Gastroesophageal sphincter (tissue), 4 donors: ENCODE measurements around the gene CNNM3. TPM values are rescaled to one million over a fixed set of nuclear protein-coding genes. Genes with fewer than 3 reads are reported as not detected.
A peak's percentile ranks its signal among the peaks of the same experiment; 100 is the strongest.

Source experiments
- ATAC-seq: fragments of 150-250 bp; one replicate; pipeline ENCODE4 v1.9.1; 2016; ENCODE audit warnings: mild to moderate bottlenecking, moderate library complexity
- H3K27ac ChIP-seq, 4 donors: fragments of 200-600 bp; sonication (generic) in 3 of 4; 1 replicate in 3 of 4; 2 replicates in 1 of 4; pipeline ENCODE4 v1.5.1; 2016 to 2019
- H3K27me3 ChIP-seq: fragments of 200-600 bp; sonication (generic); one replicate; pipeline ENCODE4 v1.5.1; 2019
- H3K36me3 ChIP-seq, 2 donors: fragments of 200-600 bp; sonication (generic); one replicate each; pipeline ENCODE4 v1.5.1; 2019; ENCODE audit warnings: control low read depth in 1 of 2
- H3K4me1 ChIP-seq, 3 donors: fragments of 200-600 bp; sonication (generic); 1 replicate in 2 of 3; 2 replicates in 1 of 3; pipeline ENCODE4 v1.5.1; 2016 to 2019; ENCODE audit warnings: control low read depth in 2 of 3
- H3K4me3 ChIP-seq, 2 donors: fragments of 200-600 bp; sonication (generic); one replicate each; pipeline ENCODE4 v1.5.1; 2019; ENCODE audit warnings: mild to moderate bottlenecking in 1 of 2, moderate library complexity in 1 of 2
- H3K9me3 ChIP-seq, 3 donors: fragments of 200-600 bp; sonication (generic); one replicate each; pipeline ENCODE4 v1.5.1; 2017 to 2019; ENCODE audit warnings: control low read depth in 2 of 3
- CTCF ChIP-seq, 4 experiments: fragments of 200-600 bp in 2 of 4; fragments of 450-650 bp in 2 of 4; sonication (generic) in 1 of 4; IDR thresholded peaks; one replicate each; pipeline ENCODE4 v1.5.1; 2017 to 2019; ENCODE audit warnings: antibody characterized with exemption in 4 of 4, mild to moderate bottlenecking in 2 of 4, moderate library complexity in 2 of 4
- EP300 ChIP-seq: sonication (generic); formaldehyde crosslinking; IDR thresholded peaks from one replicate; pipeline ENCODE4 v1.6.1; 2017; ENCODE audit warnings: antibody characterized with exemption, mild to moderate bottlenecking
- POLR2A ChIP-seq, 2 donors: fragments of 450-650 bp; IDR thresholded peaks; one replicate each; pipeline ENCODE4 v1.6.1; 2017; ENCODE audit warnings: antibody characterized with exemption in 2 of 2, mild to moderate bottlenecking in 2 of 2, moderate library complexity in 1 of 2
- POLR2AphosphoS5 ChIP-seq: sonication (generic); formaldehyde crosslinking; IDR thresholded peaks from one replicate; pipeline ENCODE4 v1.6.1; 2017; ENCODE audit warnings: antibody characterized with exemption
- WGBS, 2 donors: methylation state at CpG; one replicate each; pipeline ENCODE4 v1.1.5; 2018; ENCODE audit warnings: low coverage in 1 of 2; 5-methylcytosine and 5-hydroxymethylcytosine counted together
- total RNA-seq, 4 donors: library from RNA; depleted of rRNA; stranded (reverse); fragments of >200 nt; gene quantifications; one replicate each; pipeline ENCODE4 v1.1.0, GENCODE V29; 2016

CNNM3 gene
- total RNA-seq, 4 donors from 2014 or later: 10.4 to 21.6 (median 18.9) TPM

- no peak for ATAC-seq
- no peaks in the 10 kb centered on the region for H3K36me3 ChIP-seq
- no peaks in the 10 kb centered on the region for H3K9me3 ChIP-seq
- H3K4me1 ChIP-seq: peaks cover 0 to 48% (median 17%) of the 10 kb centered on the region in 3 donors
- peak overlapping the region in 3 of 4 donors; percentile 56 to 66 (median 58) for H3K27ac ChIP-seq
- TF ChIP-seq EP300 (no peak), CTCF (IDR thresholded peaks at IDR 0.05) (no peak), POLR2A (IDR thresholded peaks at IDR 0.05) (no peak), POLR2AphosphoS5 (no peak)
- 43 to 63% methylated on average over 4 to 7 of the region's 18 CpGs for WGBS, 2 donors
- no peaks in the 10 kb centered on the region for H3K27me3 ChIP-seq
- no peak overlapping the region for H3K4me3 ChIP-seq
These were observed 58.2 kb downstream of the CNNM3 start for GRCh38 chr2:96874198-96874831.

GRCh38 chr2:96875498-96876268, 59.6 kb downstream of the CNNM3 start:
- H3K36me3 ChIP-seq: no peaks in the 10 kb centered on the region
- WGBS, 2 donors: 65% methylated on average over 5 of the region's 14 CpGs; no CpG with 5 or more reads in 1 of the 2 donors
- H3K27ac ChIP-seq: no peak overlapping the region
- no peak for ATAC-seq
- H3K27me3 ChIP-seq: no peaks in the 10 kb centered on the region
- H3K4me1 ChIP-seq: peaks cover 0 to 44% (median 17%) of the 10 kb centered on the region in 3 donors
- no peak for TF ChIP-seq CTCF (IDR thresholded peaks at IDR 0.05)
- TF ChIP-seq POLR2AphosphoS5: no peak
- TF ChIP-seq POLR2A (IDR thresholded peaks at IDR 0.05): no peak
- TF ChIP-seq EP300: no peak
- no peak overlapping the region for H3K4me3 ChIP-seq
- H3K9me3 ChIP-seq: no peaks in the 10 kb centered on the region

GRCh38 chr2:96876269-96877041, 60.4 kb downstream of the CNNM3 start:
- Histone ChIP-seq H3K4me3 (no peak overlapping the region), H3K27ac (no peak overlapping the region), H3K27me3 (no peaks in the 10 kb centered on the region), H3K36me3 (no peaks in the 10 kb centered on the region), H3K9me3 (no peaks in the 10 kb centered on the region), H3K4me1 (peaks cover 0 to 36% (median 17%) of the 10 kb centered on the region in 3 donors)
- no peak for TF ChIP-seq POLR2A (IDR thresholded peaks at IDR 0.05)
- TF ChIP-seq EP300: no peak
- TF ChIP-seq POLR2AphosphoS5: no peak
- no peak for TF ChIP-seq CTCF (IDR thresholded peaks at IDR 0.05)
- WGBS, 2 donors: 50 to 83% methylated on average over 1 of the region's 16 CpGs
- no peak for ATAC-seq

GRCh38 chr2:96877042-96877451, 61.0 kb downstream of the CNNM3 start:
- no peak for ATAC-seq
- WGBS, 2 donors: 78 to 80% methylated on average over 1 to 5 of the region's 6 CpGs

More at GRCh38 chr2:96877042-96877451, 61.0 kb downstream of the CNNM3 start:
- no peaks in the 10 kb centered on the region for H3K9me3 ChIP-seq
- no peak overlapping the region for H3K27ac ChIP-seq
- no peak overlapping the region for H3K4me3 ChIP-seq
- peaks cover 0 to 31% (median 17%) of the 10 kb centered on the region in 3 donors for H3K4me1 ChIP-seq
- no peak for TF ChIP-seq EP300
- TF ChIP-seq POLR2A (IDR thresholded peaks at IDR 0.05): no peak
- TF ChIP-seq CTCF (IDR thresholded peaks at IDR 0.05): no peak
- no peak for TF ChIP-seq POLR2AphosphoS5
- no peaks in the 10 kb centered on the region for H3K36me3 ChIP-seq
- no peaks in the 10 kb centered on the region for H3K27me3 ChIP-seq
